ENCODE data around the gene PPTC7.

DNA sequence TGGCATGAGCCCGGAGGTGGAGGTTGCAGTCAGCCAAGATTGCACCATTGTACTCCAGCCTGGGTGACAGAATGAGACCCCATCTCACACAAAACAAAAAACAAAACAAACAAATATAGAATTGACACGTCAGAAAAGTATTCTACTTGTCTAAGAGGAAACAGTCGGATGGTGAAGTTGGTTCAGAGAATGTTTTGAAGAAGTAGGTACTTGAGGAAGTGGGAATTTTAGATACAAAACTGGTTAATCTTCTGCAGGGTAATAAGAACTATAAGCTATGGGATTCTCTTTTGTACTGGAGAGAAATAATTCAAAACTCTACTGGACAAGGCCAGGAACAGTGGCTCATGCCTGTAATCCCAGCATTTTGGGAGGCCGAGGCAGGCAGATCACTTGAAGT, 16.2 kb upstream of the PPTC7 start:
- no peak for TF ChIP-seq EP300 (IDR thresholded peaks at IDR 0.05; ENCODE audit: borderline replicate concordance)
- TF ChIP-seq TAF1 (IDR thresholded peaks at IDR 0.05; ENCODE audit: low read depth) = no peak
- no peak for TF ChIP-seq RAD21 (IDR thresholded peaks at IDR 0.05; ENCODE audit: low read depth)
- TF ChIP-seq, protein P1, sequence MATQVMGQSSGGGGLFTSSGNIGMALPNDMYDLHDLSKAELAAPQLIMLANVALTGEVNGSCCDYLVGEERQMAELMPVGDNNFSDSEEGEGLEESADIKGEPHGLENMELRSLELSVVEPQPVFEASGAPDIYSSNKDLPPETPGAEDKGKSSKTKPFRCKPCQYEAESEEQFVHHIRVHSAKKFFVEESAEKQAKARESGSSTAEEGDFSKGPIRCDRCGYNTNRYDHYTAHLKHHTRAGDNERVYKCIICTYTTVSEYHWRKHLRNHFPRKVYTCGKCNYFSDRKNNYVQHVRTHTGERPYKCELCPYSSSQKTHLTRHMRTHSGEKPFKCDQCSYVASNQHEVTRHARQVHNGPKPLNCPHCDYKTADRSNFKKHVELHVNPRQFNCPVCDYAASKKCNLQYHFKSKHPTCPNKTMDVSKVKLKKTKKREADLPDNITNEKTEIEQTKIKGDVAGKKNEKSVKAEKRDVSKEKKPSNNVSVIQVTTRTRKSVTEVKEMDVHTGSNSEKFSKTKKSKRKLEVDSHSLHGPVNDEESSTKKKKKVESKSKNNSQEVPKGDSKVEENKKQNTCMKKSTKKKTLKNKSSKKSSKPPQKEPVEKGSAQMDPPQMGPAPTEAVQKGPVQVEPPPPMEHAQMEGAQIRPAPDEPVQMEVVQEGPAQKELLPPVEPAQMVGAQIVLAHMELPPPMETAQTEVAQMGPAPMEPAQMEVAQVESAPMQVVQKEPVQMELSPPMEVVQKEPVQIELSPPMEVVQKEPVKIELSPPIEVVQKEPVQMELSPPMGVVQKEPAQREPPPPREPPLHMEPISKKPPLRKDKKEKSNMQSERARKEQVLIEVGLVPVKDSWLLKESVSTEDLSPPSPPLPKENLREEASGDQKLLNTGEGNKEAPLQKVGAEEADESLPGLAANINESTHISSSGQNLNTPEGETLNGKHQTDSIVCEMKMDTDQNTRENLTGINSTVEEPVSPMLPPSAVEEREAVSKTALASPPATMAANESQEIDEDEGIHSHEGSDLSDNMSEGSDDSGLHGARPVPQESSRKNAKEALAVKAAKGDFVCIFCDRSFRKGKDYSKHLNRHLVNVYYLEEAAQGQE (IDR thresholded peaks at IDR 0.05; ENCODE audit: low read depth) = no peak

All from Ishikawa (cell line).